K562 (cell line): ENCODE data around the gene NFATC2. TPM values are rescaled to one million over a fixed set of nuclear protein-coding genes. Genes with fewer than 3 reads are reported as not detected.

Experiments
- ATAC-seq: fragments of 200-7000 bp; cut with Tn5 transposase; 3 replicates; pipeline ENCODE4 v1.9.1; 2020; ENCODE audit warnings: moderate library complexity
- BruUV-seq: library from RNA; stranded (reverse); fragments of 400-500 nt; replicated peaks from 2 replicates; lab custom pipeline; 2021; lab: Mats Ljungman, UMichigan
- CTCF ChIA-PET: fragments of 300-600 bp; formaldehyde crosslinking; extraction: SDS; loops from one replicate; lab custom pipeline; 2021; ENCODE audit warnings: low intra/inter-chr PET ratio; lab: Yijun Ruan, JAX
- POLR2A ChIA-PET: fragments of 300-600, 350-650 bp; sonication (Branson Sonifier 250); formaldehyde crosslinking; extraction: SDS; loops from one replicate; lab custom pipeline; 2021; ENCODE audit warnings: antibody characterized with exemption, inconsistent platforms; lab: Yijun Ruan, JAX
- DNase-seq, 4 experiments: peaks; one replicate each; pipeline versions ENCODE4 v3.0.0 to v3.0.0-alpha.2; 2011 to 2018; ENCODE audit warnings: low spot score in 3 of 4, mixed read lengths in 3 of 4; ENCODE audit errors: extremely low read depth in 1 of 4
- FAIRE-seq: peaks from 2 replicates; lab custom pipeline; 2011; peaks lifted over from hg19 to GRCh38; lab: Jason Lieb, UNC
- H2AFZ ChIP-seq: 2 replicates; pipeline ENCODE4 v1.6.0; 2011; ENCODE audit warnings: low read depth, low read length, control low read depth, inconsistent platforms
- H3K27ac ChIP-seq: fragments of 200-600 bp; 3 replicates; pipeline ENCODE4 v1.8.0; 2011; ENCODE audit warnings: low read depth, mild to moderate bottlenecking, control low read depth, inconsistent platforms, low read length, moderate library complexity, mixed read lengths; ENCODE audit errors: extremely low read depth
- H3K27me3 ChIP-seq, 2 experiments: fragments of 300-600 bp in 1 of 2; 2 replicates in 1 of 2; 3 replicates in 1 of 2; pipeline versions ENCODE4 v1.6.0 to v1.8.0; 2011; ENCODE audit warnings: inconsistent platforms in 2 of 2, low read length in 2 of 2, mild to moderate bottlenecking in 1 of 2, mixed read lengths in 1 of 2, moderate library complexity in 1 of 2; ENCODE audit not compliant: control insufficient read depth in 2 of 2, insufficient read depth in 2 of 2
- H3K36me3 ChIP-seq: fragments of 300-600 bp; 3 replicates; pipeline ENCODE4 v1.8.0; 2011; ENCODE audit warnings: mild to moderate bottlenecking, low read length, inconsistent platforms; ENCODE audit not compliant: control insufficient read depth, insufficient read depth
- H3K4me1 ChIP-seq, 2 experiments: fragments of 200-600 bp in 1 of 2; replicated peaks in 1 of 2; 2 replicates in 1 of 2; 3 replicates in 1 of 2; pipeline versions ENCODE4 v1.5.1 to v1.8.0; 2011; ENCODE audit warnings: inconsistent platforms in 2 of 2, low read length in 2 of 2, mild to moderate bottlenecking in 1 of 2, mixed read lengths in 1 of 2, moderate library complexity in 1 of 2; ENCODE audit not compliant: control insufficient read depth in 2 of 2, insufficient read depth in 2 of 2
- H3K4me2 ChIP-seq: 2 replicates; pipeline ENCODE4 v1.6.1; 2011; ENCODE audit warnings: low read length, control low read depth, inconsistent platforms, mixed read lengths; ENCODE audit not compliant: insufficient read depth
- H3K4me3 ChIP-seq: fragments of 200-600 bp; sonication (generic), shearing (Covaris generic); 2 replicates; pipeline ENCODE4 v1.5.1; 2016; ENCODE audit warnings: control low read depth, inconsistent platforms
- H3K79me2 ChIP-seq: fragments of 200-600 bp; 3 replicates; pipeline ENCODE4 v1.8.0; 2011; ENCODE audit warnings: low read length, inconsistent platforms; ENCODE audit not compliant: control insufficient read depth, insufficient read depth
- H3K9ac ChIP-seq, 2 experiments: 2 replicates each; pipeline versions ENCODE4 v1.6.0 to v1.6.1; 2011; ENCODE audit warnings: low read depth in 2 of 2, low read length in 2 of 2, control low read depth in 1 of 2, inconsistent platforms in 1 of 2, mild to moderate bottlenecking in 1 of 2, mixed read lengths in 1 of 2; ENCODE audit not compliant: insufficient read depth in 1 of 2
- H3K9me1 ChIP-seq: one replicate; pipeline ENCODE4 v1.6.0; 2011; ENCODE audit warnings: inconsistent platforms, mild to moderate bottlenecking, low read length, moderate library complexity; ENCODE audit not compliant: control insufficient read depth, insufficient read depth
- H3K9me3 ChIP-seq: replicated peaks from 2 replicates; pipeline ENCODE4 v1.5.1; 2011; ENCODE audit warnings: low read depth, low read length, inconsistent platforms; ENCODE audit not compliant: control insufficient read depth, insufficient read depth
- H4K20me1 ChIP-seq: replicated peaks from 2 replicates; pipeline ENCODE4 v1.6.1; 2011; ENCODE audit warnings: low read length, inconsistent platforms, mixed read lengths; ENCODE audit not compliant: control insufficient read depth, insufficient read depth
- BRD4 ChIP-seq: fragments of 200-600 bp; sonication (generic); IDR thresholded peaks from 2 replicates; pipeline ENCODE4 v1.6.1; 2017; ENCODE audit warnings: inconsistent platforms
- RBM25 ChIP-seq: fragments of 200-400 bp; formaldehyde crosslinking; IDR thresholded peaks from 2 replicates; pipeline ENCODE4 v1.6.1; 2018; ENCODE audit warnings: low read length, low read depth, moderate library complexity; ENCODE audit not compliant: severe bottlenecking
- ZNF146 ChIP-seq: IDR thresholded peaks from one replicate; pipeline ENCODE4 v1.6.1; 2018; ENCODE audit warnings: missing compliant biosample characterization; ENCODE audit not compliant: unreplicated experiment
- ZNF316 ChIP-seq: fragments of 450-650 bp; IDR thresholded peaks from 2 replicates; pipeline ENCODE4 v1.6.1; 2016
- WGBS: fragments of 100-300 bp; shearing (Covaris generic); methylation state at CpG from one replicate; pipeline ENCODE4 v1.1.6; 2016; ENCODE audit warnings: low coverage, mixed read lengths; ENCODE audit not compliant: insufficient coverage; ENCODE audit errors: missing lambda C conversion rate; 5-methylcytosine and 5-hydroxymethylcytosine counted together
- in situ Hi-C: fragments of 300-500 bp; cut with MboI; formaldehyde crosslinking; loops from 4 replicates; pipeline ENCODE4 v1.15.0; 2018; ENCODE audit warnings: inconsistent platforms, mixed read lengths
- intact Hi-C: fragments of 100-400 bp; cut with micrococcal nuclease; formaldehyde crosslinking; loops from 2 replicates; pipeline ENCODE4 v1.14.2; 2022
- polyA plus RNA-seq, 8 experiments: library from polyadenylated mRNA; depleted of rRNA in 4 of 8; stranded (reverse) in 5 of 8; unstranded in 3 of 8; fragments of >200 nt; fragmentation: Nextera tagmentation in 2 of 8; fragmentation: Illumina TruSeq in 1 of 8; extraction: Ambion mirVana in 2 of 8; extraction: Trizol in 1 of 8; gene quantifications; 2 replicates each; pipeline versions ENCODE4 v1.2.1 to v1.2.3, GENCODE V29; 2011 to 2014; ENCODE audit warnings: inconsistent platforms in 1 of 8, missing spikeins in 1 of 8
- total RNA-seq, 7 experiments: library from RNA; depleted of rRNA in 6 of 7; stranded (reverse); fragments of >200 nt in 6 of 7; fragmentation: Illumina TruSeq in 2 of 7; extraction: Trizol in 2 of 7; gene quantifications; 2 replicates each; pipeline versions ENCODE4 v1.2.1 to v1.2.3, GENCODE V29; 2011 to 2021; ENCODE audit warnings: low replicate concordance in 1 of 7

NFATC2 gene
- total and polyA plus RNA-seq, 9 of the 15 experiments (the other 6 are each of a cell fraction or from before 2014, with no cell fraction given), result 1.9 to 11.2 (median 3.0) TPM

GRCh38 chr20:51410586-51411325 lies 131.8 kb downstream of the NFATC2 start:
- POLR2A ChIA-PET, result no interaction called here
- WGBS, result 96% methylated on average over 4 of the region's 4 CpGs

GRCh38 chr20:51409192-51409880 lies 133.2 kb downstream of the NFATC2 start:
- in situ Hi-C loops (no loop called here), intact Hi-C loops (no loop called here)
- Histone ChIP-seq H3K36me3 (peaks cover 28% of the 10 kb centered on the region), H4K20me1 (0 out of 2 replicates have a peak, but pooled peaks cover 5% of the 10 kb centered on the region), H3K4me1 (peaks cover 0 to 7% of the 10 kb centered on the region in 2 experiments; a peak in 1 of 5 replicates), H3K27ac (no peak overlapping the region), H2AFZ (no peak overlapping the region), H3K9me1 (no peaks in the 10 kb centered on the region), H3K4me2 (no peak overlapping the region), H3K4me3 (no peak overlapping the region), H3K9me3 (no peaks in the 10 kb centered on the region), H3K27me3 (no peaks in the 10 kb centered on the region), H3K9ac (no peak overlapping the region), H3K79me2 (no peaks in the 10 kb centered on the region)
- DNase-seq, result no peak
- CTCF ChIA-PET, result interaction anchor here (0.6 kb wide), 1 partner anchor 616 kb away, joined by 3 read pairs; no protein-coding TSS in a partner anchor
- no TSS peak for BruUV-seq
- no peak for ATAC-seq
- FAIRE-seq, result no peak
- 81% methylated on average over 10 of the region's 10 CpGs for WGBS
- TF ChIP-seq ZNF146 (CRISPR knock-in tag), result peak; percentile 95
- peak; percentile 55 for TF ChIP-seq RBM25
- TF ChIP-seq BRD4, result no peak
- POLR2A ChIA-PET, result no interaction called here

More at GRCh38 chr20:51410586-51411325, 131.8 kb downstream of the NFATC2 start:
- Histone ChIP-seq H3K9me3 (no peaks in the 10 kb centered on the region), H3K27ac (no peak overlapping the region), H3K4me3 (no peak overlapping the region), H3K27me3 (no peaks in the 10 kb centered on the region), H3K79me2 (no peaks in the 10 kb centered on the region), H2AFZ (no peak overlapping the region), H3K9ac (no peak overlapping the region), H3K36me3 (peaks cover 19% of the 10 kb centered on the region), H3K4me2 (no peak overlapping the region), H3K9me1 (no peaks in the 10 kb centered on the region), H3K4me1 (peaks cover 0 to 7% of the 10 kb centered on the region in 2 experiments; a peak in 1 of 5 replicates), H4K20me1 (0 out of 2 replicates have a peak, but pooled peaks cover 5% of the 10 kb centered on the region)
- intact Hi-C loops (no loop called here), in situ Hi-C loops (no loop called here)
- BruUV-seq, result no TSS peak
- no peak for ATAC-seq
- TF ChIP-seq ZNF316 (no peak), RBM25 (peak; percentile 64)
- no peak for DNase-seq
- CTCF ChIA-PET, result no interaction called here
- no peak for FAIRE-seq
